GM18867 (cell line): ENCODE measurements around the gene CTIF.

ENCODE experiments used
- ATAC-seq: cut with Tn5 transposase; IDR thresholded peaks from one replicate; pipeline ENCODE4 v1.9.1; 2021; ENCODE audit warnings: mild to moderate bottlenecking, moderate library complexity; ENCODE audit not compliant: unreplicated experiment

Gene CTIF

GRCh38 chr18:48599391-48599790 is 60.6 kb downstream of the CTIF start:
- no peak for ATAC-seq

DNA sequence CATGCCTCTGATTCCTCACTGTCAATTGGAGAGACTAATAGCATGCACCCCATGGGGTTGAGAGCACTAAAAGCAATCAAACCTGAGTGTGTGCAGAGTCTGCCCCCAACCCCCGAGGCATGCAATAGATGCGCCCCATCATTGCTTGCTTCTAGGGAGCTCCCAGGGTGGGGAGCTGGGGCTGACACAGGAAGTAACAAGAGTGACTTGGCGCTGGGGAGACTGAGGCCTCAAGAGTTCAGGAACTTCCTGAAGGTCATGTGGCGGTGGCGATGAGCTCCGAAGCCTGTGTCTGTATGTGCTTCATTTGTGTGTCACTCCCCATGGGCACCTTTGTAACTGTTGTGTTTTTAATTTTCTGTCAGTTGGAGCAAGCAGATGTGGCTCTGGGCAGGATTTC is 61.2 kb downstream of the CTIF start:
- ATAC-seq, result no peak

DNA sequence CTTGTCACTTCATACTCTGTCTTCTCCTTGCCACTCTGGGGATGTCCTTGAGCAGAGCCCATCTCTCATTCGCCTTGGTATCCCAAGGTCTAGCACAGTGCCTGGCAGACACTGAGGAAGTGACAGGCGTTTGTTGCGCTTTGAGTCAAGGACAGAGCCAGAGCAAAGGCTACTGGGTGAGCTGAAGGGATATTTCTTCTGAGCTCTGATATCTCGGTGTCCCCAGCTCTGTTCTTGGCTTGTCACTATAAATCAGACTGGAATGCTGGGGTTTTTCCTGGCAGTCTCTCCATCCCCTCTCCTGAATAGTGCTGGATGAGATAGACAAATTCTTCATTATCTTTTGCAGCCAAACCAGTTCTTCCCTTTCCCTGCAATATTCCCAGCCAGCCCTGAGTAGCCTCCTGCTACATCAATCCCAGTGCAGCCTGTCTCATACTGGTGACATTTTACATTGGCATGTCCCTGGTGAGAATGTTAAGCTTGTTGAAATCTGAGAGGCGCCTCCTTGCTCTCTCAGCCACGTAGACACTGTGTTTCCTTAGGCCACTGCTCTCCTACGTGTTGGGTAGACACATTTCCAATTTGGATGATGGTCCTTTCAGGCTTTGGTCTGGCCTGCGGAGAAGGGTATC is 61.7 kb downstream of the CTIF start:
- no peak for ATAC-seq

- no peak for ATAC-seq
Observed at GRCh38 chr18:48601343-48601742, 62.5 kb downstream of the CTIF start.

DNA sequence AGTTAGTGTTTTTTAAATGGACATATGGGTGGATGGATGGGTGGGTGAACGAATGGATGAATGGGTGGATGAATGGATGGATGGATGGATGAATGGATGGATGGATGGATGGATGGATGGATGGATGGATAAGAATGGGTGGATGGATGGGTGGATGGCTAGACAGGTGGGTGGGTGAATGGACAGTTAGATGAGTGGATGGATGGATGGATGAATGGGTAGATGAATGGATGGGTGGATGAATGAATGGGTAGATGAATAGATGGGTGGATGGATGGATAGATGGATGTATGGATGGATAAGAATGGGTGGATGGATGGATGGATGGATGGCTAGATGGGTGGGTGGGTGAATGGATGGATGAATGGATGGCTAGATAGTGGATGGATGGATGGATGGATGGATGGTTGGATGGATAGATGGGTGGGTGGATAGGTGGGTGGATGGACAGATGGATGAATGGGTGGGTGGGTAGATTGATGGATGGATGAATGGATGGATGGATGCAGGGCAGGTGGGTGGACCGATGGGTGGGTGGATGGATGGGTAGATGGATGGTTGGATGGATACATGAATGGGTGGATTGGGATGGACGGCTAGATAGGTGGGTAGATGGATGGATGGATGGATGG is 64.0 kb downstream of the CTIF start:
- no peak for ATAC-seq

DNA sequence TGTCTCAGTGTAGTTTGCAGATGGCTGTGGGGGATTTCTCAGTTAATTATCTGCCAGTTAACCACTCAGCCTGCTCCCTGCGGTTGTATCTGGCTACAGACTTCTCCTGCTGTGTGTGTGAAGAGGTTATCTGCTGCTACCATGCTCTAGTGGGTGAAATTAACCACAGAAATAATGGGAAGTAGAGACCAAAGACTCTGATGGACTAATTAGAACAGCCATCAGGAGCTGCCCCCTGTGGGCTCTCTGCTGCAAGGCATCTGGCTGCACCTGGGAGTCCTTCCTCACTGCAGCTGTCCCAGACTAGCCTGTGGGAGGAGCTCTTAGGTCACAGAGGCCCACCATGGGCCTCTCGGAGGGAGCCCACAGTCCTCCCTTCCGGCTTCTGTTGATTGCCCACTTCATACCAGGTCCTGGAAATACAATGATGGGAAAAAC is 66.6 kb downstream of the CTIF start:
- ATAC-seq, result no peak

DNA sequence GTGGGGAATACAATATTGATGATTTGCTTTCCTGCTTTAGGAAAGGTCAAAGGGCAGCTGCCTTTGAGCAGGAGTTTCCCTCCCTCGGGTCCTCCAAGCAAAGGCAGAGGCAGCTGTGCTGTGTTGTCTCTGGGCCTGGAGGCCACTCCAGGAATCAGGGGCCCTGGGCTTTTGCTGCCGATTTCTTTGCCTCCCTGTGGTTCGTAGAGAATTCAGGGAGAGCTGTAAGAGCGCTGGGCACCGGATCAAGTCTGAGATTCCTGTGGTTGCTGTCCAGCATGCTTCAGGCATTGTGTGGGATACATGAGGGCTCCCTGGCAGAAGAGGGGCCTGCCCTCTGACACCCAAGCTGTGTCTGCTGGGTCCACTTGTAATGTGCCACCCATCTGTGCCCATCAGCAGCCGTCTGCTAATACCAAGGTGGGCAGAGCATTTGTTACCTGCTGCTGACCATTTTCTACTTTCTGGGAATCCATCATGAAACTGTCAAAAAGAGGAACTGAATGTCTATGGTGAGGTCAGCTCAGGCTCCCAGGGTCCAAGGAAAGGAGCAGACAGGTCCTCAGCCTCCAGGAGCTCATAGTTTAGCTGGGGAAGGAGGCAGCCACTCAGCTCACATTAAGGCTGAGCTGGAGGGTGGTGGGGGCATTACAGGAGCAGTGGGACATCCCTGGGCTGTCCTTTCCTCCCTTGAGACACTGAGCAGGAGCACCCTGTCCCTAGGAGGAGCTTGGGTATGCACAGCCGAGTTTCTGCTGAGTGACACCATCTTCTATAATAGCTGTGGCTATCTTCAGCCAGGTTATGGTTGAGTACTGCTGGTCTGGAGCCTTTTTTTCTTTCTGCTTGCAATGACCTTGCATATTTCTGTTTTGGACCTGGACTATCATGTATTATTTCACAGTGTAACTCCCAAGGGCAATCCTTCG is 68.5 kb downstream of the CTIF start:
- ATAC-seq, result no peak

GRCh38 chr18:48608581-48608980 is 69.8 kb downstream of the CTIF start:
- no peak for ATAC-seq

DNA sequence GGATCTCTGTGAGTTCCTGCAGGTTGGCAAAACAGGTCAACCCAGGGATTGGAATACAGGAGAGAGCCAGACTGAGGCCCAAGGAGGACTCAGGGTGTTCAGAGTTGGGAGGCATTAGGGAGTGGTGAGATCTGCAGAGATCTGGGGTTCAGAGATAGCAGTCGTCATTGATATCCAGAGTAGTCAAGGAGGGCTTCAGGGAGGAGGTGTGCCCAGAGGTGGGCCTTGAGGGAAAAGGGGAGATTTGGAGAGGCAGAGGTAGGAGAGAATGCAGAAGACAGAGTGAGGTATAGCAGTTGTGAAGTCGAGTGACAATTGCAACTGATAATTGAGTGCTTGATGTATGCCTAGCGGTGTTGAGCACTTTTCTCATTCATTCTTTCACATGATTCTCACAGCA is 70.3 kb downstream of the CTIF start:
- no peak for ATAC-seq

DNA sequence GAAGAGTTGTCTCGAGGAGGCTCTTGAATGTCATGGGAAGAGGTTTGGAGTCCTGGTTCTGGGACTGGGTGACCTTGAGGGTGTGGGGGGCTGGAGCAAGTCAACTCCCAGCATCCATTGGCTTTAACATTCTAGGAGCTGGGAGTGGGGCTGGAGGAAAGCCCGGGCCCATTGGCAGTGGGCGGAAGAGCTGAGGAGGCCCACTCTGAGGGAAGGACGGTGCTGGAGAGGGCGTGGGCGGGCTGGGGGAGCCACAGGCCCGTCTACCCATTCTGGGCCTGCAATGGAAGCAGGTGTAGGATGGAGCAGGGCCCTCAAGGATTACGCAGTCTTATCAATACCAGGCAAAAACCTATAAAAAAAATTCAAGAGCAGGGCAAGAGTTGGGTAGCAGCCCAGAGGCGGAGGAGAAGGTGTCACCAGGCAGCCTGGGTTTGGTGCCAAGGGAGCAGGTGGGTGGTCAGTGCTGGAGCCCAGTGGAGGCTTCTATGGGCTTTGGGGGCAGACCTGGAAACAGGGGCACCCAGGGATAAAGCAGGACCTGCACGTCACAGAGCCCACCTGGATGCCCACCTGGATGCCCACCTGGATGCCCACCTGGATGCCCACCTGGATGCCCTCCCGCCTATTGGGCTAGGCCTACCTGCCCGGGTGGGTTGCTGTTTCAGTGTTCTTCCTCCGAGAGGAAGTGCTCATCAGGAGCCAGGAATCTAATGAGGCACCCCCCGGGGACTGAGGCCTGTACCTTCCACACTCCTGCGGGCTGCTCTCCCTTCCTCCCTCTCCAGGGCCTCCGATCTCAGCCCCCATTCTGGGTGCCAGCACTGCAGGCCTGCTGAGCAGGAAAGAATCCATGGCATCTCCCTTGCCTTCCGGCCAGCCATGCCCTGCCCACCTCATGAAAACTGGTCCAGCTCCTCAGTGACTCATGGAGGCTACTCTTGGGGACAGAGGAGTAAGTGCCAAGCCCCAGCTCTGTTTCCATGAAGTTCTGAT is 71.3 kb downstream of the CTIF start:
- ATAC-seq, result no peak

DNA sequence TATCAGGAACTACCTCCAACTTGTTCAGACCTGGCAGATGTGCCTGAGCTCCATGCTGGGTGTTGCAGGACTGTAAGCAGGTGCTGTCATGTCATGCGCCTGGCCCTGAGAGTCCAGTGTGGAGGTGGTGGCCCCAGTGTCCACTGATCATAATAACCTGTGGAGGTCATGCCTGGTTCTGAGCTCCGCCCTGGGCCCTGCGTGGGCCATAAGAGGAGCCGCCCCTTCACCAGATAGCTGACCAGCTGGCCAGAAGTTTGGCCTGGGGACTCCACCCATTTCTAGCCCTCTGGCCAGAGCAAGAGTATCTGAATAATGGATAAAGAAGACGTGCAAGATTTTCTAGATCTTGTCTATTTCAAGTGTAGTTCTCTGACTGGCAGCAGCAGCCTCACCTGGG is 72.4 kb downstream of the CTIF start:
- ATAC-seq, result no peak

- no peak for ATAC-seq
Observed at GRCh38 chr18:48611785-48612480, 73.1 kb downstream of the CTIF start.

GRCh38 chr18:48612511-48612910 is 73.7 kb downstream of the CTIF start:
- no peak for ATAC-seq

DNA sequence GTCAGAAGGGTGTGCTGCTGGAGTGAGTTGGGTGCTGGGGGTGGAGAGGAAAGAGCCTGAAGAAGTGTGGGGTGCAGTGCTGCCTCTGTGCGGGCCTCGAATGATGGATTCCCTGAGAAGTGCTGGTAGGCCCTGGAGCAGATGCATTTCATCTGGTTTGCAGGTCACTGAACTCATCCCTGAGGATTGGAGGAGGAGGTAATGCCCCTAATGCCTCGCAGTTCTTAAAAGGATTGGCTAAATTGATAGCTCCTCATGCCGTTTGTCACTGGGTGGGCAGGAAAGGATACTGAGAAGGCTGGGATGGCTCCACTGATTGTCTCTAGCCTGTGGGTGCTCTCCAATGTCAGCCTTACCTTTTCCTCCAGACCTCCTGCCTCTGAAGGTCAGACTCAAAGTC is 74.1 kb downstream of the CTIF start:
- no peak for ATAC-seq

DNA sequence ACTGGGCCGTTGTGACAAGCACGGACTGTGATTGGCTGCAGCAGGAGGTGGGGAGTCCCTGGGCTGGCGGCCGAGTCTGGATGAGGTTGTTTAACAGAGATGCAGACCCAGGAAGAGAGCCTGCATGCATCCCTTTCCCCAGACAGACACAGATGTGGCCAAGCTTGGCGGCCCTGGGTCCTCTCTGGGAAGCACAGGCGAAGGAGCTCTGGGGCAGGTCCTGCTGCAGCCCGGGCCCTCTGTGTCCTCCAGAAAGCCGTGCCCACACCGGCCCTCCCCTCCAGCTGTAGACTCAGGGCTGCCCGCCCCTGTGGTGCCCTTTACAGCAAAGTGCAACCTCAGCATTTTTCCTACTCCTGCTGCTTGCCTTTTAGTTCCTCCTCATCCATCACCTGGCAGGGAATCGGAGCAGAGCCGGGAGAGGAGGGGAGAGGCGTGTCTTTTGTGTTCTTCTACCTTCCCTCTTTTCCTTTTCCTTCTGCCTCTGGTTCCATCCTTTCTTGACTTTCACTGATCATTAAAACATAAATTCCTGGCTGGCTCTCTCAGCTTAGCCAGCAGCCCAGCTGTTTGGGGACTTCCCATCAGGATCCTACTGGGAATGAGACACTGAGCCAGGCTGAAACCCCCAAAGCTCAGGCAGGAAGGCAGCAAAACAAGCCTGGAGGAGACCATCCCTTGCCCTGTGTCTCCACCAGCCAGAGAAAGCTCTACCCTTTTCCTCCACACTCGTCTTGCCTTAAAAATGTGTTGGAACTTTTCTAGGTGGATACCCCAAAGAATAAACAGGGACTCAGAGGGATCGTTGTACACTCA is 75.0 kb downstream of the CTIF start:
- ATAC-seq, result no peak

GRCh38 chr18:48615566-48616401 is 77.0 kb downstream of the CTIF start:
- no peak for ATAC-seq

- no peak for ATAC-seq
Observed at GRCh38 chr18:48616484-48617255, 77.8 kb downstream of the CTIF start.
